Neutrophil (primary cell): ENCODE data around the gene MYDGF.

Experiments used
- H3K27ac ChIP-seq: fragments of 200-600 bp; sonication (generic); 2 replicates; pipeline ENCODE4 v1.5.1; 2016; ENCODE audit warnings: mild to moderate bottlenecking, moderate library complexity
- H3K27me3 ChIP-seq: fragments of 200-600 bp; sonication (generic); 2 replicates; pipeline ENCODE4 v1.6.0; 2016; ENCODE audit warnings: mild to moderate bottlenecking
- H3K36me3 ChIP-seq: fragments of 200-600 bp; sonication (generic); 2 replicates; pipeline ENCODE4 v1.5.1; 2017
- H3K4me1 ChIP-seq, 2 experiments: fragments of 200-600 bp in 1 of 2; sonication (generic) in 1 of 2; 1 replicate in 1 of 2; 2 replicates in 1 of 2; pipeline versions ENCODE4 v1.5.1 to v1.6.1; 2013 to 2016; ENCODE audit warnings: low read depth in 1 of 2, low read length in 1 of 2, mild to moderate bottlenecking in 1 of 2, moderate library complexity in 1 of 2; ENCODE audit not compliant: control insufficient read depth in 1 of 2, insufficient read depth in 1 of 2
- H3K4me3 ChIP-seq, 2 experiments: fragments of 200-600 bp in 1 of 2; sonication (generic) in 1 of 2; 1 replicate in 1 of 2; 2 replicates in 1 of 2; pipeline ENCODE4 v1.5.1; 2013 to 2016; ENCODE audit warnings: low read depth in 1 of 2, low read length in 1 of 2, mild to moderate bottlenecking in 1 of 2, moderate library complexity in 1 of 2
- H3K9me3 ChIP-seq: fragments of 200-600 bp; sonication (generic); 2 replicates; pipeline ENCODE4 v1.5.1; 2016
- CTCF ChIP-seq: fragments of 200-600 bp; sonication (generic); IDR thresholded peaks from 2 replicates; pipeline ENCODE4 v1.5.1; 2016; ENCODE audit warnings: antibody characterized with exemption

Gene MYDGF

GRCh38 chr19:4671185-4671851 lies 1.2 kb upstream of the MYDGF start:
- no peak for TF ChIP-seq CTCF
- Histone ChIP-seq H3K4me1 (peaks cover 9 to 17% of the 10 kb centered on the region in 2 experiments), H3K27ac (peak overlapping the region; percentile 67), H3K36me3 (peaks cover 23% of the 10 kb centered on the region), H3K9me3 (no peaks in the 10 kb centered on the region), H3K4me3 (no peak overlapping the region), H3K27me3 (no peaks in the 10 kb centered on the region)

- TF ChIP-seq CTCF: no peak
- Histone ChIP-seq H3K27ac (no peak overlapping the region), H3K9me3 (no peaks in the 10 kb centered on the region), H3K36me3 (peaks cover 54% of the 10 kb centered on the region), H3K27me3 (no peaks in the 10 kb centered on the region), H3K4me3 (no peak overlapping the region), H3K4me1 (peaks cover 7 to 8% of the 10 kb centered on the region in 2 experiments)
Measured at GRCh38 chr19:4664642-4665041, 5.5 kb downstream of the MYDGF start.

- Histone ChIP-seq H3K27me3 (no peaks in the 10 kb centered on the region), H3K27ac (no peak overlapping the region), H3K36me3 (peaks cover 73% of the 10 kb centered on the region), H3K4me1 (no peaks in the 10 kb centered on the region), H3K9me3 (no peaks in the 10 kb centered on the region), H3K4me3 (no peak overlapping the region)
- TF ChIP-seq CTCF: no peak
Measured at GRCh38 chr19:4662812-4663211, 7.3 kb downstream of the MYDGF start.

- Histone ChIP-seq H3K36me3 (peaks cover 79% of the 10 kb centered on the region), H3K27me3 (no peaks in the 10 kb centered on the region), H3K27ac (no peak overlapping the region), H3K4me3 (no peak overlapping the region), H3K4me1 (no peaks in the 10 kb centered on the region), H3K9me3 (no peaks in the 10 kb centered on the region)
- no peak for TF ChIP-seq CTCF
Measured at GRCh38 chr19:4662020-4662695, 8.0 kb downstream of the MYDGF start.

GRCh38 chr19:4660993-4661392 lies 9.1 kb downstream of the MYDGF start:
- Histone ChIP-seq H3K4me1 (no peaks in the 10 kb centered on the region), H3K4me3 (no peak overlapping the region), H3K27ac (no peak overlapping the region), H3K27me3 (no peaks in the 10 kb centered on the region), H3K9me3 (no peaks in the 10 kb centered on the region), H3K36me3 (peaks cover 84% of the 10 kb centered on the region)
- no peak for TF ChIP-seq CTCF
